NCI-H1417 (cell line): Measurements from ENCODE around the gene PDE4A.

Experiments used
- DNase-seq, 3 experiments: peaks; one replicate each; lab custom pipeline; 2025; lab: John Stamatoyannopoulos, UW

PDE4A gene

GRCh38 chr19:10510301-10510802 lies 90.0 kb downstream of the PDE4A start:
- DNase-seq: no peak

GRCh38 chr19:10513223-10513622 lies 92.9 kb downstream of the PDE4A start:
- DNase-seq: no peak

GRCh38 chr19:10514211-10515145 lies 94.1 kb downstream of the PDE4A start:
- no peak for DNase-seq

DNA sequence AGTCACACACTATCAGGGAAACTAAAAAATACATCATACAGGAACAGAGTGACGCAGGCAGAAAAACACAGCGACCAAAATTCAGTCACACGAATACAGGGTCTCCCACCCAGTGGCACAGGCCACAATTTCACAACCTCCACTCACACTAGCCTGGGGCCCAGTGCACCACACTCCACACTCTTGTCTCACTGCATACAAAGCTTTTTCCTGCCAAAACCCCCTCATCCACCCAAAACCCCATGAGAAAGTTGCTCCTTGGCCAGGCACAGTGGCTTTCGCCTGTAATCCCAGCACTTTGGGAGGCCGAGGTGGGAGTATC lies 95.7 kb downstream of the PDE4A start:
- no peak for DNase-seq

GRCh38 chr19:10516671-10517286 lies 96.4 kb downstream of the PDE4A start:
- peak in 2 of 3 experiments; percentile 21 to 34 for DNase-seq

DNA sequence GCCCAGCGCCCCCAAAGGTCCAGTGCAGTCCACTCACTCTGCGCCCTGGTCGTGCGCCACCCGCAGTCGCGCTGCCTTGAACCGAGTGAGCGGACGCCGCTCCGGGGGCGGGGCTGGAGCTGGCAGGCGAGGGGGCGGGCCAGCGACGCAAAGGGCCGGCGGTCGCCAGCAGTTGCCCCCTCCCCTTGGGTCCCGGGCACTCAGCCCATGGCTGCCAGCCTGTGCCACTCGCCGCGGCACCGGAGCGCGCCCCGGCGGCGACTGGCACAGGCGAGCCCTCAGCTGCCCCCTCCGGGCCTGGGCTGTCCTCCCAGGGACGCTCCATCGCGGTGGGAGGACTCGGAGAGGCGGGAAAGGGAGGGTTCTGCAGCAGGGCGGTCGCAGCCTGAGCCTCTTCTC lies 97.0 kb downstream of the PDE4A start, which contains the start of gene S1PR5:
TSS of gene S1PR5 (minus strand) at position 87 of the 399 bp plus-strand sequence. CDS start 2,436 bp downstream, outside the sequence.
- peak in 2 of 3 experiments; percentile 44 to 50 for DNase-seq

DNA sequence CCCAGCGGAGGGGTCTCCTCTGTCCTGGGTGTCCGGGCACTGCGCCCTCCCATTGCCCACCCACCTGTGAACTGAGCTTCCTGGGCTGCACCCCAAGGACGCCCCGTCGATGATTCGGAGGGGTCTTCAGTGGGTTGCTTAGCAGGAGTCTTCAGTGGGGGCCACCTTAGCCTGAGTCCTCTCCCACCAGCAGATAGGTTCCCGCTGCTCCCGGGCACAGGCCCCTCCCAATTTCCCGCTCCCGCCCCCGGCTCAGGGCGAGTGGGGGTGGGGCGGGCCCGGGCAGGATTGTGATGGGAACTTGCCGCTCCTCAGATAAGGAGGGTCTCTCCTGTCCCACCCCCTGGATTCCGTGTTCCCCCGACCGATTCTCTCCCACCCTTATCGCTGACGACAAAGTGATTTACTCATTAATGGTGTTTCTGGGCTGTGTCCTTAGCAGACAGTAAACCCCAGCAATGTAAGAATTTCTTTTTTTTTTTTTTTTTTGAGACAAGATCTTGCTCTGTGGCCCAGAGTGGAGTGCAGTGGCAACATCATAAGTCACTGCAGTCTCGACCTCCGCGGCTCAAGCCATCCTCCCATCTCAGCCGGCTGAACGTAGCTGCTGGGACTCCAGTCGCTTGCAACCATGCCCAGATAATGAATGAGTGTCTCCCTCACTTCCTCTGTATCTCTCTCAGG lies 97.6 kb downstream of the PDE4A start:
- peak in 2 of 3 experiments; percentile 44 to 54 for DNase-seq

- no peak for DNase-seq
Measured at GRCh38 chr19:10518444-10519361, 98.4 kb downstream of the PDE4A start.
